Tibial artery (tissue), 4 donors: ENCODE results near the gene GOLGA2.

Source experiments
- DNase-seq, 2 donors: peaks; one replicate each; pipeline ENCODE4 v3.0.0-alpha.2; 2019
- H3K27ac ChIP-seq, 2 donors: fragments of 200-600 bp; sonication (generic) in 1 of 2; 1 replicate in 1 of 2; 2 replicates in 1 of 2; pipeline ENCODE4 v1.5.1; 2018 to 2019; ENCODE audit warnings: mild to moderate bottlenecking in 1 of 2
- H3K27me3 ChIP-seq, 2 donors: fragments of 200-600 bp; sonication (generic) in 1 of 2; one replicate each; pipeline versions ENCODE4 v1.5.1 to v1.6.0; 2016 to 2019
- H3K36me3 ChIP-seq, 3 donors: fragments of 200-600 bp; sonication (generic) in 2 of 3; one replicate each; pipeline ENCODE4 v1.5.1; 2016 to 2019; ENCODE audit warnings: mild to moderate bottlenecking in 2 of 3
- H3K4me1 ChIP-seq, 4 donors: fragments of 200-600 bp; sonication (generic) in 2 of 4; 1 replicate in 3 of 4; 2 replicates in 1 of 4; pipeline ENCODE4 v1.5.1; 2016 to 2019
- H3K4me3 ChIP-seq, 2 donors: fragments of 200-600 bp; sonication (generic) in 1 of 2; 1 replicate in 1 of 2; 2 replicates in 1 of 2; pipeline ENCODE4 v1.5.1; 2018 to 2019; ENCODE audit warnings: mild to moderate bottlenecking in 2 of 2
- H3K9me3 ChIP-seq, 3 donors: fragments of 200-600 bp; sonication (generic) in 1 of 3; one replicate each; pipeline ENCODE4 v1.5.1; 2016 to 2019
- intact Hi-C: fragments of 100-400 bp; cut with DNase I; formaldehyde crosslinking; loops from one replicate; pipeline ENCODE4 v1.15.0; 2023; ENCODE audit warnings: low total_unique reads
- TF ChIP-seq, protein P1 (sequence below), 2 experiments: fragments of 200-600 bp in 1 of 2; fragments of 450-650 bp in 1 of 2; IDR thresholded peaks; one replicate each; pipeline ENCODE4 v1.5.1; 2017 to 2019; ENCODE audit warnings: antibody characterized with exemption in 2 of 2, mild to moderate bottlenecking in 1 of 2, moderate library complexity in 1 of 2

Gene GOLGA2

DNA sequence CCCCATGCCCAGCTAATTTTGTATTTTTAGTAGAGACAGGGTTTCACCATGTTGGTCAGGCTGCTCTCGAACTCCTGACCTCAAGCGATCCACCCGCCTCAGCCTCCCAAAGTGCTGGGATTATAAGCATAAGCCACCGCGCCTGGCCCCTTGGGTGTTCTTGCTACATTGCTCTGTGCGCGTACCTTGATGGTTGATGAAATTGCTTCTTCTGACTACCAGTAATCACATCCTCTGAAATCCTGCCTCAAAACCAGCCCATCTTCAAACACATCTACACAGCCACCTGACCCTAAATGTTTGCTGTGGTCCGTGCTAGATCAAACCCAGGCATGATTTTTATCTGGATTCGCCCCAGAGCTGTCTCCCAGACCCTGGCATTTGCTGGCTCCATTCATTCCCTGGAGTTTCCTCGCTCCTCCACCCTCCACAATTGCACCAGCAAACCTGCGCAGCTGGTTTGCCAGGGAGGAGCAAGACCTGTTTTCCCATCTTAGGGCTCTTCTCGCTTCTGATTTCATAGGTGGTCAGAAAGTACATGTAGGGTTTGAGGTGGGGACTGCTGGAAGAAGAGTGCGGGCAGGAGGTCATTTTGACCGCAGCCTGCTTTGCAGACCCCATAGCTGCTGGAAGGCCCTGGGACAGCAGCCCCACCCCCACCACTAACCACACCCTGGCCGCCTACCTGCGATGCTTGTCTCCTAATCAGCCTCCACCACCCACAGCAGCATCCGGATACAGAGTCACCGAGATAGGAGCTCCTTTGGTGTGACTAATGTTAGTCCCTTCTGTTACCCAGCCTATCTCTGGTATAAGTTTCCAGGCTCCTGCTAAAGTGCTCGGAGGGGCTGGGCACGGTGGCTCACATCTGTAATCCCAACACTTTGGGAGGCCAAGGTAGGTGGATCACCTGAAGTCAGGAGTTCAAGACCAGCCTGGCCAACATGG, 23.0 kb upstream of the GOLGA2 start:
- H3K9me3 ChIP-seq, result no peaks in the 10 kb centered on the region
- H3K36me3 ChIP-seq, result no peaks in the 10 kb centered on the region
- DNase-seq, result no peak
- no peak overlapping the region for H3K27ac ChIP-seq
- intact Hi-C loops, result no loop called here
- no peaks in the 10 kb centered on the region for H3K4me1 ChIP-seq
- no peaks in the 10 kb centered on the region for H3K27me3 ChIP-seq
- no peak overlapping the region for H3K4me3 ChIP-seq
- TF ChIP-seq, protein P1, sequence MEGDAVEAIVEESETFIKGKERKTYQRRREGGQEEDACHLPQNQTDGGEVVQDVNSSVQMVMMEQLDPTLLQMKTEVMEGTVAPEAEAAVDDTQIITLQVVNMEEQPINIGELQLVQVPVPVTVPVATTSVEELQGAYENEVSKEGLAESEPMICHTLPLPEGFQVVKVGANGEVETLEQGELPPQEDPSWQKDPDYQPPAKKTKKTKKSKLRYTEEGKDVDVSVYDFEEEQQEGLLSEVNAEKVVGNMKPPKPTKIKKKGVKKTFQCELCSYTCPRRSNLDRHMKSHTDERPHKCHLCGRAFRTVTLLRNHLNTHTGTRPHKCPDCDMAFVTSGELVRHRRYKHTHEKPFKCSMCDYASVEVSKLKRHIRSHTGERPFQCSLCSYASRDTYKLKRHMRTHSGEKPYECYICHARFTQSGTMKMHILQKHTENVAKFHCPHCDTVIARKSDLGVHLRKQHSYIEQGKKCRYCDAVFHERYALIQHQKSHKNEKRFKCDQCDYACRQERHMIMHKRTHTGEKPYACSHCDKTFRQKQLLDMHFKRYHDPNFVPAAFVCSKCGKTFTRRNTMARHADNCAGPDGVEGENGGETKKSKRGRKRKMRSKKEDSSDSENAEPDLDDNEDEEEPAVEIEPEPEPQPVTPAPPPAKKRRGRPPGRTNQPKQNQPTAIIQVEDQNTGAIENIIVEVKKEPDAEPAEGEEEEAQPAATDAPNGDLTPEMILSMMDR (IDR thresholded peaks at IDR 0.05), result no peak

DNA sequence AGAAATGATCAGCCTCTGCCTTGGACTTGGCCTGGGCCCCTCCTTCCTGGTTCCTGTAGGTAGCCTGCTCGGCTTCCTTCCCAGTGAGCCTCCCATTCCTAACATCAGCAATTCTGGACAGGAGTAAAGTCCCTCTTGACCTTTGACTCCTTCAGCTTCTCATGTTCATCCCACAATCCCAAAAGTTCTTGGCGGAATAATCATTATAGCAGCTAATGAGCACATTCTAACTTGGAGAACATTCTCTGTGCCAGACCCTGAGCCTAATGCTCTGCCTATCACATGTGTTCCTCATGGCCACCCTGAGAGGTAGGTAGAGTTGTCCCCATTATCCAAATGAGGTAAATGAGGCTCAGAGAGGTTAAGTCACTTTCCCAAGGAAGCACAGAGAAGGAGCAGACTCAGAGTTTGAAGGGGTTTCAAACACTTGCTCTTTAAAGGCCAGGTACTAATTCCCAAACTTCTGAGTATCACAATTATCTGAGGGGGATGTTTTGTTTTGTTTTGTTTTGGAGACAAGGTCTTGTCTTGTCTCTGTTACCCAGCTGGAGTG, 21.5 kb upstream of the GOLGA2 start:
- Histone ChIP-seq H3K9me3 (no peaks in the 10 kb centered on the region), H3K4me3 (no peak overlapping the region), H3K27ac (no peak overlapping the region), H3K4me1 (no peaks in the 10 kb centered on the region), H3K27me3 (no peaks in the 10 kb centered on the region), H3K36me3 (no peaks in the 10 kb centered on the region)
- TF ChIP-seq, protein P1 (IDR thresholded peaks at IDR 0.05), result no peak
- intact Hi-C loops, result no loop called here
- DNase-seq, result no peak

DNA sequence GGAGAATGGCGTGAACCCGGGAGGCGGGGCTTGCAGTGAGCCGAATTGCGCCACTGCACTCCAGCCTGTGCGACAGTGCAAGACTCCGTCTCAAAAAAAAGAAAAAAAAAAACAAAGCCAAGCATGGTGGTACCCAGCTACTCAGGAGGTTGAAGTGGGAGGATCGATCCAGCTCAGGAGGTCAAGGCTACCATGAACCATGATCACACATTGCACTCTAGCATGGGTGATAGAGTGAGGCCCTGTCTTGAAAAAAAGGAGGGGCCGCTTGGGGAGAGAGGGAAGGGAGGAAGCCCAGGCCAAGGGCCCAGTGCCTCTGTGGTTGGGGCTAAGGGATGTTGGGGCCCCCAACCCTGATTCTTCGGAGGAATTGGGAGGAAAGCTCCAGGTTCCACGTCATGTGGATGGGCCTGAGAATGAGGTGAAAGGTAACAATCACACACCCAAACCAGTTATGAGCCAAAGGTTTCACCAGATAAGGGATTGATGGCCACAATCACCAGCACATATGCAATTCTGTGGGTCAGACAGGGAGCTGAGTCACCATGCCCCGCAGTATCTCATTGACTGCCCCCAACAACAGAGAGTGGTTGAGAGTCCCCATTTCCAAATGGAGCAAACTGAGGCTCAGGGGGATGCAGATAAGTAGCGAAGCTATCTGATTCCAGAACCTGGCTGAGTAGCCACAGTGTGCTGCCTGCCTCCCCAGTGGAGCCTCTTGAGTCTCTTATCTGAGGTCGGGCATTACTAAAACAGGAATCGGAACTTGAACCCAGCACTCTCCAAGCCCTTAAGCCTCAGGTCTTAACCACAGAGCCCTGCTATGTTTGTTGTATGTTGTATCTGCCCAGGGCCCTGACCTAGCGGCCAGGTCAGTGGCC, 20.8 kb upstream of the GOLGA2 start:
- intact Hi-C loops, result no loop called here

DNA sequence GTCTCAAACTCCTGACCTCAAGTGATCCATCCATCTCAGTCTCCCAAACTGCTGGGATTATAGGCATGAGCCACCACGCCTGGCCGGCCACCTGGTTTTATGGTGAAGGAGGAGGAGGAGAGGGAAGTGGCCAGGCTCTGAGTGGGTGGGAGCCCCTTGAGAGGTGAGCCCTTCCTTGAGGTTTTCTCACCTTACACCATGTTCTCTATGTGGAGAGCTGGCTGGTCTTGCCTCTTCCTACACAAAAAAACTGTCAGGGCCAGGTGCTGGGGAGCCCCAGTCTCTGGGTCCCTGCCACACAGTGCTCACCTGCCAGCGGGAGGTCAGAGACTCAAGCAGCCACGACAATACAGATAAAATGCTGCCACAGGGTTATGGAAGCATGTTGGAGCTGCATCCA, 18.3 kb upstream of the GOLGA2 start:
- H3K4me3 ChIP-seq, result no peak overlapping the region
- no peak for DNase-seq
- peaks cover 0 to 10% (median 0%) of the 10 kb centered on the region in 3 donors for H3K36me3 ChIP-seq
- TF ChIP-seq, protein P1 (IDR thresholded peaks at IDR 0.05), result no peak
- intact Hi-C loops, result no loop called here
- no peak overlapping the region for H3K27ac ChIP-seq
- no peaks in the 10 kb centered on the region for H3K4me1 ChIP-seq
- H3K9me3 ChIP-seq, result no peaks in the 10 kb centered on the region
- no peaks in the 10 kb centered on the region for H3K27me3 ChIP-seq

More for the DNA sequence above, 20.8 kb upstream of the GOLGA2 start:
- TF ChIP-seq, protein P1 (IDR thresholded peaks at IDR 0.05), result no peak
- DNase-seq, result no peak
- H3K36me3 ChIP-seq, result no peaks in the 10 kb centered on the region
- H3K27ac ChIP-seq, result no peak overlapping the region
- no peak overlapping the region for H3K4me3 ChIP-seq
- no peaks in the 10 kb centered on the region for H3K9me3 ChIP-seq
- no peaks in the 10 kb centered on the region for H3K27me3 ChIP-seq
- H3K4me1 ChIP-seq, result no peaks in the 10 kb centered on the region

DNA sequence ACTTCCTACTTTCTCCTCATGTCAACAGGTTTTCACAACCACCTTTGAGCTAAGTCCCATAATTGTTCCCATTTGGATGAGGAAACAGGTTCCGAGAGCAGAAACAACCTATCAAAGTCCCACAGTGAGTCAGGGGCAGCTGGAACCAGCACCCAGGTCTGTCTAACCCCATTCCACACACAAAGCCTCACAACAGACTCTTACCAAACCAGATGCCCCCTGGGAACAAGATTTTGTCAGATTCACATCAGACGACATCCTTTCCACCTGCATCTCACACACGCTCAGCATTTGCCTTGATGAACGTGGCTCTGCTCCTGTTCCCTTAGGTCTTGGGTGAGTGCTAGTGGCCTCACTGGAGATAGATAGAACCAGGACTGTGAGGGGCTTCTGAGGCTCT, 17.3 kb upstream of the GOLGA2 start:
- intact Hi-C loops, result no loop called here
- H3K27ac ChIP-seq, result no peak overlapping the region
- no peak overlapping the region for H3K4me3 ChIP-seq
- DNase-seq, result no peak
- H3K4me1 ChIP-seq, result no peaks in the 10 kb centered on the region
- TF ChIP-seq, protein P1 (IDR thresholded peaks at IDR 0.05), result no peak
- H3K27me3 ChIP-seq, result no peaks in the 10 kb centered on the region
- no peaks in the 10 kb centered on the region for H3K9me3 ChIP-seq
- peaks cover 5 to 20% (median 6%) of the 10 kb centered on the region in 3 donors for H3K36me3 ChIP-seq
